Activated CD4-positive, alpha-beta memory T cell treated with anti-CD3 and anti-CD28 coated beads for 36 hours (primary cell): ENCODE results near the gene SNAPC4. TPM values are rescaled to one million over a fixed set of nuclear protein-coding genes. Genes with fewer than 3 reads are reported as not detected.
"Not testable (repeated sequence)": the region's sequence is repeated elsewhere in the genome, so short reads cannot be mapped to it uniquely, and the experiment has no call there.

ENCODE experiments used
- CTCF ChIA-PET: fragments of 350-600 bp; sonication (Branson Sonifier 250); formaldehyde crosslinking; loops from one replicate; lab custom pipeline; 2021; ENCODE audit warnings: antibody characterized with exemption, inconsistent platforms; lab: Charles Lee
- POLR2A ChIA-PET: fragments of 350-600 bp; sonication (Branson Sonifier 250); formaldehyde crosslinking; loops from one replicate; lab custom pipeline; 2021; ENCODE audit warnings: antibody characterized with exemption; lab: Charles Lee
- DNase-seq: peaks from one replicate; pipeline ENCODE4 v3.0.0-alpha.2; 2020
- H3K27ac Mint-ChIP-seq: one replicate; pipeline ENCODE4 v1.8.0; 2021; ENCODE audit warnings: mixed read lengths
- H3K27me3 Mint-ChIP-seq: one replicate; pipeline ENCODE4 v1.8.0; 2021; ENCODE audit warnings: mixed read lengths
- H3K36me3 Mint-ChIP-seq: one replicate; pipeline ENCODE4 v1.8.0; 2021; ENCODE audit warnings: mixed read lengths
- H3K4me1 Mint-ChIP-seq: one replicate; pipeline ENCODE4 v1.8.0; 2021; ENCODE audit warnings: low read depth, mixed read lengths
- H3K4me3 Mint-ChIP-seq: one replicate; pipeline ENCODE4 v1.8.0; 2021; ENCODE audit warnings: mild to moderate bottlenecking, mixed read lengths
- H3K9me3 Mint-ChIP-seq: one replicate; pipeline ENCODE4 v1.8.0; 2021; ENCODE audit warnings: mixed read lengths
- intact Hi-C: fragments of 100-400 bp; cut with micrococcal nuclease; formaldehyde crosslinking; loops from one replicate; pipeline ENCODE4 v1.15.1; 2023
- total RNA-seq, 2 experiments: library from RNA; stranded (reverse); gene quantifications; one replicate each; pipeline ENCODE4 v1.2.3, GENCODE V29; 2021

Gene SNAPC4
- total RNA-seq, 2 experiments from 2014 or later, result 13.9 to 14.3 TPM

GRCh38 chr9:136357202-136357725 is 42.7 kb downstream of the SNAPC4 start:
- Mint-ChIP-seq H3K27ac (no peak overlapping the region), H3K4me1 (no peaks in the 10 kb centered on the region), H3K9me3 (no peaks in the 10 kb centered on the region), H3K4me3 (no peak overlapping the region), H3K36me3 (no peaks in the 10 kb centered on the region), H3K27me3 (no peaks in the 10 kb centered on the region)
- CTCF ChIA-PET, result no interaction called here
- intact Hi-C loops, result no loop called here
- POLR2A ChIA-PET, result no interaction called here
- DNase-seq, result no peak

- no peak overlapping the region for H3K27ac Mint-ChIP-seq
- H3K27me3 Mint-ChIP-seq, result no peaks in the 10 kb centered on the region
- H3K4me3 Mint-ChIP-seq, result no peak overlapping the region
- ChIA-PET CTCF (no interaction called here), POLR2A (no interaction called here)
- no peaks in the 10 kb centered on the region for H3K4me1 Mint-ChIP-seq
- no peak for DNase-seq
- no peaks in the 10 kb centered on the region for H3K9me3 Mint-ChIP-seq
- H3K36me3 Mint-ChIP-seq, result no peaks in the 10 kb centered on the region
- intact Hi-C loops, result no loop called here
Observed at GRCh38 chr9:136355616-136356557, 44.1 kb downstream of the SNAPC4 start.

- POLR2A ChIA-PET, result interaction anchor here (0.9 to 1.4 kb wide), 2 partner anchors 8 to 9 kb away, joined by 3 to 5 read pairs; partner anchors contain the start of gene DNLZ
Observed at GRCh38 chr9:136354592-136355085, 45.3 kb downstream of the SNAPC4 start.

GRCh38 chr9:136353757-136354488 is 46.0 kb downstream of the SNAPC4 start:
- POLR2A ChIA-PET, result interaction anchor here (0.9 to 1.4 kb wide), 2 partner anchors 9 to 10 kb away, joined by 3 to 5 read pairs; partner anchors contain the start of gene DNLZ
- Mint-ChIP-seq H3K9me3 (no peaks in the 10 kb centered on the region), H3K36me3 (no peaks in the 10 kb centered on the region), H3K27me3 (no peaks in the 10 kb centered on the region), H3K27ac (no peak overlapping the region), H3K4me1 (no peaks in the 10 kb centered on the region), H3K4me3 (no peak overlapping the region)
- intact Hi-C loops, result no loop called here
- no peak for DNase-seq
- CTCF ChIA-PET, result interaction anchor here (0.7 kb wide), 1 partner anchor 10 kb away, joined by 3 read pairs; the partner anchor contains the start of gene DNLZ

More at GRCh38 chr9:136354592-136355085, 45.3 kb downstream of the SNAPC4 start:
- Mint-ChIP-seq H3K4me3 (no peak overlapping the region), H3K9me3 (no peaks in the 10 kb centered on the region), H3K4me1 (no peaks in the 10 kb centered on the region), H3K27me3 (no peaks in the 10 kb centered on the region), H3K27ac (no peak overlapping the region), H3K36me3 (no peaks in the 10 kb centered on the region)
- intact Hi-C loops, result no loop called here
- CTCF ChIA-PET, result interaction anchor here (0.7 kb wide), 1 partner anchor 9 kb away, joined by 3 read pairs; the partner anchor contains the start of gene DNLZ
- no peak for DNase-seq

GRCh38 chr9:136353088-136353487 is 46.9 kb downstream of the SNAPC4 start:
- no peaks in the 10 kb centered on the region for H3K27me3 Mint-ChIP-seq
- intact Hi-C loops, result no loop called here
- no peaks in the 10 kb centered on the region for H3K9me3 Mint-ChIP-seq
- no peak overlapping the region for H3K27ac Mint-ChIP-seq
- no peaks in the 10 kb centered on the region for H3K36me3 Mint-ChIP-seq
- no peaks in the 10 kb centered on the region for H3K4me1 Mint-ChIP-seq
- no peak overlapping the region for H3K4me3 Mint-ChIP-seq
- no peak for DNase-seq
- ChIA-PET POLR2A (no interaction called here), CTCF (no interaction called here)

- H3K27me3 Mint-ChIP-seq, result no peaks in the 10 kb centered on the region
- no peak overlapping the region for H3K27ac Mint-ChIP-seq
- no peak for DNase-seq
- intact Hi-C loops, result no loop called here
- H3K4me3 Mint-ChIP-seq, result no peak overlapping the region
- H3K9me3 Mint-ChIP-seq, result no peaks in the 10 kb centered on the region
- ChIA-PET CTCF (no interaction called here), POLR2A (no interaction called here)
- no peaks in the 10 kb centered on the region for H3K36me3 Mint-ChIP-seq
- H3K4me1 Mint-ChIP-seq, result no peaks in the 10 kb centered on the region
Observed at GRCh38 chr9:136352682-136353081, 47.3 kb downstream of the SNAPC4 start.

GRCh38 chr9:136351868-136352267 is 48.1 kb downstream of the SNAPC4 start:
- H3K27ac Mint-ChIP-seq, H3K4me1 Mint-ChIP-seq, POLR2A ChIA-PET, CTCF ChIA-PET, H3K9me3 Mint-ChIP-seq, H3K4me3 Mint-ChIP-seq, H3K36me3 Mint-ChIP-seq, DNase-seq, H3K27me3 Mint-ChIP-seq, intact Hi-C loops: not testable (repeated sequence)

- POLR2A ChIA-PET, result no interaction called here
- CTCF ChIA-PET, result no interaction called here
- Mint-ChIP-seq H3K27me3 (no peaks in the 10 kb centered on the region), H3K27ac (no peak overlapping the region), H3K4me1 (no peaks in the 10 kb centered on the region), H3K4me3 (no peak overlapping the region), H3K36me3 (no peaks in the 10 kb centered on the region), H3K9me3 (no peaks in the 10 kb centered on the region)
- intact Hi-C loops, result no loop called here
- DNase-seq, result no peak
Observed at GRCh38 chr9:136351252-136351800, 48.6 kb downstream of the SNAPC4 start.

Other genes starting within 250 kb of the SNAPC4 start
- gene LHX3, start 195.0 kb downstream of the SNAPC4 start, total RNA-seq, result not detected
- 10 to 100 TPM; 19.0 to 19.4 TPM for gene QSOX2, start 154.4 kb downstream of the SNAPC4 start, total RNA-seq
- not detected for gene CCDC187, start 96.1 kb downstream of the SNAPC4 start, total RNA-seq
- gene GPSM1, start 72.6 kb downstream of the SNAPC4 start, total RNA-seq, result 10 to 100 TPM; 10.6 to 11.3 TPM
- 10 to 100 TPM; 14.5 to 15.2 TPM for gene DNLZ, start 36.4 kb downstream of the SNAPC4 start, total RNA-seq
- gene CARD9, start 26.5 kb downstream of the SNAPC4 start, total RNA-seq, result 1 to 10 TPM; 1.4 to 2.4 TPM
- gene ENTR1, start 10.4 kb upstream of the SNAPC4 start, total RNA-seq, result 10 to 100 TPM; 66.9 to 74.9 TPM
- gene PMPCA, start 10.5 kb upstream of the SNAPC4 start, total RNA-seq, result 100 to 1,000 TPM; 108 to 112 TPM
- 10 to 100 TPM; 18.8 to 21.3 TPM for gene INPP5E, start 39.7 kb upstream of the SNAPC4 start, total RNA-seq
- gene SEC16A, start 82.9 kb upstream of the SNAPC4 start, total RNA-seq, result 10 to 100 TPM; 54.1 to 57.0 TPM
- gene NOTCH1, start 145.9 kb upstream of the SNAPC4 start, total RNA-seq, result 10 to 100 TPM; 67.0 to 68.3 TPM